ENCODE measurements around the gene TARS3.
"Not testable (repeated sequence)": the region's sequence is repeated elsewhere in the genome, so short reads cannot be mapped to it uniquely, and the experiment has no call there.

DNA sequence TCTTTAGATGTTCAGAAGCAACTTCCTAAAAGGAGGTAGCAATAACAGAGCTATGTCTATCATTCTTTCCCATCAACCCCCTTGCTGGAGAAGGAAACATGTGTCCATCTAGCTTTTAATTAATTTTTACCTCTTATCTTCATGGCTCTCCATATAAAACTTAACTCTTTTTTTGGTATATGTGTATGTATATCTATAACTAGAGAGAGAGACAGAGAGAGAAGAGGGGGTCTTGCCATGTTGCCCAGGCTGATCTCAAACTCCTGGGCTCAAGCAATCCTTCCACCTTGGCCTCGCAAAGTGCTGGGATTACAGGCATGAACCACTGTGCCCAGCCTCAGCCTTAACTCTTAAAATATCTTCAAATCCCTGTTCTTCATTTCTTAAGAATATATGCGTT lies 10.6 kb upstream of the TARS3 start:
- TF ChIP-seq, protein P1, sequence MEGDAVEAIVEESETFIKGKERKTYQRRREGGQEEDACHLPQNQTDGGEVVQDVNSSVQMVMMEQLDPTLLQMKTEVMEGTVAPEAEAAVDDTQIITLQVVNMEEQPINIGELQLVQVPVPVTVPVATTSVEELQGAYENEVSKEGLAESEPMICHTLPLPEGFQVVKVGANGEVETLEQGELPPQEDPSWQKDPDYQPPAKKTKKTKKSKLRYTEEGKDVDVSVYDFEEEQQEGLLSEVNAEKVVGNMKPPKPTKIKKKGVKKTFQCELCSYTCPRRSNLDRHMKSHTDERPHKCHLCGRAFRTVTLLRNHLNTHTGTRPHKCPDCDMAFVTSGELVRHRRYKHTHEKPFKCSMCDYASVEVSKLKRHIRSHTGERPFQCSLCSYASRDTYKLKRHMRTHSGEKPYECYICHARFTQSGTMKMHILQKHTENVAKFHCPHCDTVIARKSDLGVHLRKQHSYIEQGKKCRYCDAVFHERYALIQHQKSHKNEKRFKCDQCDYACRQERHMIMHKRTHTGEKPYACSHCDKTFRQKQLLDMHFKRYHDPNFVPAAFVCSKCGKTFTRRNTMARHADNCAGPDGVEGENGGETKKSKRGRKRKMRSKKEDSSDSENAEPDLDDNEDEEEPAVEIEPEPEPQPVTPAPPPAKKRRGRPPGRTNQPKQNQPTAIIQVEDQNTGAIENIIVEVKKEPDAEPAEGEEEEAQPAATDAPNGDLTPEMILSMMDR (IDR thresholded peaks at IDR 0.05) = not testable (repeated sequence)
- TF ChIP-seq POLR2A, POLR2AphosphoS5 (IDR thresholded peaks at IDR 0.05): not testable (repeated sequence)
